Stimulated activated CD8-positive, alpha-beta memory T cell treated with anti-CD3 and anti-CD28 coated beads, Interleukin-4, amount 100 ng/mL, for 4 hours (primary cell): ENCODE data around the gene DHRS7B.
"Not testable (repeated sequence)": the region's sequence is repeated elsewhere in the genome, so short reads cannot be mapped to it uniquely, and the experiment has no call there.

Experiments used
- DNase-seq, 2 donors: peaks; one replicate each; pipeline ENCODE4 v3.0.0-alpha.2; 2020; ENCODE audit warnings: low read depth in 2 of 2, low spot score in 1 of 2

DHRS7B gene

DNA sequence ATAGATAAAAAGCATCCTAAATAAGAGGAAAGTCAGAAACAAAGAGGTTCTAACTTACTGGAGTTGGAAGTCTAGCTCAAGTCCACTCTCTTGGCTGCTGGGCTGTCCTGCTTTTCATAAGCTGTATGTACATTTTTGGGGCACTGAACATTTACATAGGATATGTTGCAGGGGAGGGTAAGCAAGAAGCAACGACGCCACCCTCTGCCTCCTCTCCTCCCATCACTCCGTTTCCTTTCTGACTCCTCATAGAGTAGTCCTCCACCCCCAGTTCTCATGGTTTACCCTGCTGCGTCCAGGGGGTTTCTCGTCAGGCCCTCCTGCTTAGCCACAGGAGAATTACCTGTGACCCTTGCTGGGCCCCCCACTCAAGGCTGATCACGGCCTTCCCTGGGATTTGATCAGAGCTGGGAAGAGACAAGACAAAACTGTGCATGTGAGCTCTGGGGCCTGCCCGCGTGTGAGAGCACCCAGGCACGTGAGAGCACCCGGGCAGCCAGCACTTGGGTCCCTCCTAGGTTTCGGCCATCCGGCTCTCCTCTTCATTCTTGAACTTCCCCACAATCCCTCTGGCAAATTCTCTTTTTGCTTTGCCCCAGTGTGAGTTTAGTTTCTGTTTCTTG is 50.1 kb downstream of the DHRS7B start:
- no peak for DNase-seq

DNA sequence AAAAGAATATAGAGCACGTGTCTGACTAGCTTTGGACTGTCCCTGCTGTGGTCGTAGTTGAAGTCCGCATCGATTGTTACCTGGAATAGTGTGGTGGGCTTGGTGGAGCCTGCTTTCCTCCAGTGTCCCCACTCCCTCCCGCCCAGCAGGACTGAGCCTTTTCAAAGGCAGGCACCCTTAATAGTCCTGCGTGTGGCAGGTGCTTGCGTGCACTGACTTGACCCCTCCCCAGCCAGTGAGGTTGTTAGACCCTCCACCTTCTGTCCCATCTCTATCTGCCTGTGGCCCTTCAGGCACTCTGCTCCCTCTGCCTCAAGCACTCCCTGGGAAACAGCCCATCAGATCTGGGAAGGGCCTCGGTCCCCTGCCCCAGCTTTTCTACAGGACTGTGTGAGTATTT is 50.6 kb downstream of the DHRS7B start:
- no peak for DNase-seq

DNA sequence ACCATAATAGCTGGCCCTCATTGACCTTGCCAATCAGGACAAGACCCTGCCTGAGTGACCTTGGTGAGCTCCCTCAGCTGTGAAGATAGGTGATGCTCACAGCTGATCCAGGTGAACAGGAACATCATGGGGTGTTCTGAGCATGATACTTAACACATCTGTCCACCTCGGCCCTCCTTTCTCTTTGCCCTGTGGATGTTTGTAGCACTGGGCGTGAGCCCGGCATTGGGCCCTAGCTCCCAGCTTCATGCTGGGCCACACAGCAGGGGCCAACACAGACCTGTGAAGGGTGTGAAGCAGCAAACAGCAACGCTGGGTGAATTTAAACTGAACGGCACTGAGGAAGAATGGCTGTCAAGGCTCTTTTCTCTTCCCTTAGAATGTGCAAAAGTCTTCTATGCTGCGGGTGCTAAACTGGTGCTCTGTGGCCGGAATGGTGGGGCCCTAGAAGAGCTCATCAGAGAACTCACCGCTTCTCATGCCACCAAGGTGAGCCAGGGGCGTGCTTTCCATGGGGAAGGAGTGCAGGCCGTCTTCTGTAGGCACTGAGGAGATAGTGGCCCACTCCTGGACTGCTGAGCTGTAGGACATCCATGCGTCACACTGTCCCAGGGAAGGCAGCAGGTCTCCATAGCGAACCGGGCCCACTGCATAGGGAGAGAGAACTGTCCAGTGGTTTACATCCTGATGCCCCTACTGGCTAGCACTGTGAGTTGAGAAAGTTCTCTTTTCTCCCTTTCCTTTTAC is 51.3 kb downstream of the DHRS7B start:
- no peak for DNase-seq

DNA sequence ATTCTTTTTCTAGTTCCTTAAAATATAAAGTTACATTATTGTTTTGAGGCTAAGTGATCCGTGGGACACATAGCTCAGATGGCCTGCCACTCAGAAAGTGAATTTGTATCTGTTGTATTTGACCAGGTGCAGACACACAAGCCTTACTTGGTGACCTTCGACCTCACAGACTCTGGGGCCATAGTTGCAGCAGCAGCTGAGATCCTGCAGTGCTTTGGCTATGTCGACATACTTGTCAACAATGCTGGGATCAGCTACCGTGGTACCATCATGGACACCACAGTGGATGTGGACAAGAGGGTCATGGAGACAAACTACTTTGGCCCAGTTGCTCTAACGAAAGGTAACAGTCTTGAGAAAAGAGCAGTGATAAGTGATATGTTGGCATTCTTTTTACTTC is 56.7 kb downstream of the DHRS7B start:
- no peak for DNase-seq

- no peak for DNase-seq
Measured at GRCh38 chr17:21184570-21184969, 57.8 kb downstream of the DHRS7B start.

DNA sequence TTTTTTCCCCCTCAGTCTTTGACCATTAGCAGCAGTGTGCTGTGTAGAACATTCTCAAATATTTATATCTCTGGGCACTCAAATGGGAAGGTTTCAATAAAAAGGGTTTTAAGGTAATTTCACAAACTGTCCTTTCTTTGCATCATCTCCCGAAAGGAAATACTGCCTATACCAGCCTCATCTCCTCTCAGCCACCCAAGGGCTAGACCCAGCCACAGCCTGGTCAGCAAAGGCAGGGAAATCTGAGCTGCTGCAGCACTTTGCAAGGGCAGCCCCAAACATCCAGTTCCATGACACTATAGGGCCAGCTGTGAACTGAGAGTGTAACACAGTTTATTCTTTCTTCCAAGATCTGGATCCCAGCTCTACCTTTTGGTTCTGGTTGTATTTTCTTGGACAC is 58.3 kb downstream of the DHRS7B start:
- no peak for DNase-seq

GRCh38 chr17:21186399-21187187 is 59.8 kb downstream of the DHRS7B start:
- no peak for DNase-seq

DNA sequence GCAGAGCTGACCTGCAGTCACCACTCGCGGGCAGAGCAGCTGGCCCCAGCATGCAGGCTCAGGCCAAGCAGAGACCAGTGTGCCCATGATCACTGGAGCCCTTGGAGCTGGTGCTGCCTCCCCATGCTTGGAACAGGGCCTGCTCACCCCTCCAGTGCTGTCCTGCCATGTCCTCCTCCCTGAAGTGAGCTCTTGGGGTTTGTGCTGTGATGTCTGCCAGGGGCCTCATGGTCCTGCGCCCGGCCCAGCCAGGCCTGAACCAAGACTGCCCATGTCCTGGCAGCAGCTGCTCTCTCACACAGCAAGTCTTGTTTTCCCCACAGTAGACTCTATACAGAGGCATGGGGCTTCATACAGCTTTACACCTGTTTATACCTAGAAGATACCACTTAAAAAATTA is 62.6 kb downstream of the DHRS7B start:
- DNase-seq: no peak

DNA sequence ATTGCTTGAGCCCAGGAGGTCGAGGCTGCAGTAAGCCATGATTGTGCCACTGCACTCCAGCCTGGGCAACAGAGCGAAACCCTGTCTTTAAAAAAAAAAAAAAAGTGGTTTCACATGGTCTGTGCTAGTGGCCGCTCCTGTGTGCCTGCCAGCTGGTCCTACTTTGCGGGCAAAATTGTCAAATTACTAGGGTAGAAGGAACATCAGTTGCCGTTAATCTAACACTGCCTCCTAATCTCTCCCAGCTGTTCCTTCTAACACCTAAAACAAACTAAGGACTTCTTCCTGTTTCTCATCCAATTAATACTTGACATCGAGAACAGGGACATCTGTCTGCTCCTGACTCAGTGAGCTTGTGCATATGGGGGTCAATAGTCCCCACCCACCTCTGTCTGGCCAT is 63.3 kb downstream of the DHRS7B start:
- DNase-seq: no peak

GRCh38 chr17:21191698-21192097 is 64.9 kb downstream of the DHRS7B start:
- DNase-seq: no peak

GRCh38 chr17:21192414-21192813 is 65.7 kb downstream of the DHRS7B start:
- DNase-seq: not testable (repeated sequence)

- DNase-seq: no peak
Measured at GRCh38 chr17:21193031-21193430, 66.3 kb downstream of the DHRS7B start.

DNA sequence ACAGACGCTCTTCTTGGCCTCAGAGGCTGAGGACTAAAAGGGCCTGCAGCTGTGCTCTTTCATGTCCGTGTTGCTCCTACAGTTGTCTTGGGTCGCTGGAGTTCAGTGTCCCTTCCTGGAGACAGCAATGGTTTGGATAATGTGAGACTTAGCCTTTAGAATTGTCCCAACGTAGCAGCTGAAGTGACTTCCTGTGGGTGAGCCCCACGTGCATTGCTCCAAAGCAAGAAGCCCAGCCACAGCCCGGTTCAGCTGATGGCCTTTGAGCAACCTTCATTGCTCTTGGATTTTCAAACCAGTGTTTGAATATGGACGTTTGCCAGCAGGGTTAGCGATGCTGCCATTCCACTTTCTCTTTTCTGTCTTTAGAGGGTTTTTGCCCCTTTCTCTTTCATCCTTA is 67.5 kb downstream of the DHRS7B start:
- no peak for DNase-seq

DNA sequence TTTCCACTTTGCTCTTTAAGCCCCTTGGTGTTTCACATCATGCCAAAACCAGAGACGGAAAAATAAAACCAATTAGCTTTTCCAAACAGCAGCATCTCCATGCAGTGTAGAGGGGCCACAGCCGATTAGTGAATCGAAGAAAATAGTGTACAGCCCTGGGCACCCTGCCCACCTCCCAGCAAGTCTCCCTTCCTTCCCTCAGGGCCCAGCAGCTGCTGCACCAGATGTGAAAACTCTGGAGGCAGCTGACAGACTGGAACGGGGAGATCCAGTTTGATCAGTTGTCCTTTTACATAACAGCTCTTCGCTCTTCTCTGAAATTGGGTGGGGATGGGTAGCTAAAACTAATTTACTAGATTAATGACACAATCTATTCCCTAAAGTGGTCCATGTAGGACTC is 67.9 kb downstream of the DHRS7B start:
- no peak for DNase-seq

- no peak for DNase-seq
Measured at GRCh38 chr17:21196126-21196525, 69.4 kb downstream of the DHRS7B start.

DNA sequence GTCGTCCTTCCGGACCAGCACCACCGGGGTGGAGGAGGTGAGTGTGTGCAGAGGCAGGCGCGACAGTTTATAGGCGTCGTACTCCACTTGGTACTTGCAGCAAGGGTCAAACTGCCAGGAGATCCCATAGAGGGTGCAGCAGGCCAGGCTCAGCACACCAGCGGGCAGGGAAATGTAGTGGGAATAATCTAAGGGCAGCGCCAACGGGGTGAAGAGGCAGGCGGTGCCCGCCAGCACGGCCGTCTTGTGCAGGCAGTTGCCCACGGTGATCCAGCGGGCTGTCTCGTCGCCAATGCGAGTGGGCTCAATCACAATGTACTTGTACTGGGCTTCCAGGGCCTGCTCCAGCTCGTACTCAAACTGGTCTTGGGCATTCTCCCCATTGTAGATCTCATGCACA is 71.6 kb downstream of the DHRS7B start:
- DNase-seq: no peak

- DNase-seq: no peak
Measured at GRCh38 chr17:21199311-21199710, 72.5 kb downstream of the DHRS7B start.

- no peak for DNase-seq
Measured at GRCh38 chr17:21199856-21200255, 73.1 kb downstream of the DHRS7B start.

GRCh38 chr17:21200590-21201297 is 74.0 kb downstream of the DHRS7B start:
- no peak for DNase-seq

GRCh38 chr17:21201298-21201595 is 74.5 kb downstream of the DHRS7B start:
- no peak for DNase-seq

DNA sequence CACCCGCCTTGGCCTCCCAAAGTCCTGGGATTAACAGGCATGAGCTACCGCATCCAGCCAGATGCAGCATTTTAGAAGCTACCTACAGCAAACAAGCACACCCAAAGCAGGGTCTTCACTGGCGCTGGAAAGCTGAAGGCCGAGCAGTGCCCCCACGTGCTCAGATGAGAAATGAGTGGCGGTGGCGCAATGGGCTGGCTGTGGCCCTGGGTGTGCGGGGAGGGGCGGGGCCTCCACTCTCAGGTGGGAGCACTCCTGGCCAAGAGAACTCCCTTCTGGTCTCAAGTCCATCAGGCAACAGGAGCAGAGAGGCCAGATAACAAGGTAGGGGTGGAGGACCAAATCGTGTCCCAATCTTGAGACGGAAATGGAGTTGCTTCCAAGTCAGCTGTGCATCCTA is 75.1 kb downstream of the DHRS7B start:
- no peak for DNase-seq

DNA sequence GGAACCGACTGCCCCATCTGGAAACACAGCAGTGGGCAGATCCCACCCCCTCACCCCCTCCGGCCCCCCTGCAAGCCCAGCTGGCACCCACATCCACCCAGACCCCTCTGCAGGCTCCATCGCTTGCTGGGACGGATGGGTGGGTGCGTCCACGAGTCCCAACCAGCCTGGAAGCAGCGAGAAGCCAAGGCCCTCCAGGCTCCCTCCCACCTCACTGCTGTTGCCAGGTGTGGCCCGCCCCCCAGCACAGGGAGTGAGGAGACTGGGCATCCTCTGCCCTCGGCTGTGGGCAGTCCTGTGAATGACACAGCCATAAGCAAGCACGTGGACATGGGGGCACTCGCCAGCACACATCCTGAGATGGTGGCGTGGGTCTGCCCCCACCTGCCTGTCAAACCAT is 75.7 kb downstream of the DHRS7B start:
- no peak for DNase-seq
